Activated gamma-delta T cell (primary cell): ENCODE measurements around the gene EXOC3L1.

Experiments
- DNase-seq: peaks from one replicate; lab custom pipeline; 2025; lab: John Stamatoyannopoulos, UW
- total RNA-seq, 2 donors: gene quantifications; one replicate each; lab custom pipeline; 2026; lab: John Stamatoyannopoulos, UW

EXOC3L1 gene, protein sequence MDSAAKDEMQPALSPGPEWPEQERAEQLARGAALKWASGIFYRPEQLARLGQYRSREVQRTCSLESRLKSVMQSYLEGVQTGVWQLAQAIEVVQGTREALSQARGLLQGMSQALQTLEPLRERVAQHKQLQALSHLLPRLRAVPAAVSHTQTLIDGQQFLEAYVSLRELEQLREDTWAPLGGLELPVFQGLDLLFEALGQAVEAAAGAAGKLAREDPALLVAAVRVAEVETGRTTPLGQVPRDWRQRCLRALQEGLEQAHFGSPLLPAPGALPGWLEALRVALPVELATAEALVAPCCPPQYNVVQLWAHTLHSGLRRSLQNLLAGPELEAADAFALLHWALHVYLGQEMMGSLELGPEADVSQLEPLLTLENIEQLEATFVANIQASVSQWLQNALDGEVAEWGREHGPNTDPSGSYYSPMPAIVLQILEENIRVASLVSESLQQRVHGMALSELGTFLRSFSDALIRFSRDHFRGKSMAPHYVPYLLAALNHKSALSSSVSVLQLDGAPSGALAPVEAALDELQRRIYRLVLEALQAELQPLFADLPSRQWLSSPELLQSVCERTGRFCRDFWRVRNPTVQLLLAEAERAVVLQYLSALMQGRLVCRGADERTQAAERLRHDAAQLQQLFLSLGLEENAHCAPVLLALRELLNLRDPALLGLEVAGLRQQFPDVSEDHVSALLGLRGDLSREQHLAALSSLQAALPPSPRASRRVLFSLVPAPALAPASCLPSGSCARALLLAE
- total RNA-seq, result 0 to 0.09 reads per million in 2 donors

DNA sequence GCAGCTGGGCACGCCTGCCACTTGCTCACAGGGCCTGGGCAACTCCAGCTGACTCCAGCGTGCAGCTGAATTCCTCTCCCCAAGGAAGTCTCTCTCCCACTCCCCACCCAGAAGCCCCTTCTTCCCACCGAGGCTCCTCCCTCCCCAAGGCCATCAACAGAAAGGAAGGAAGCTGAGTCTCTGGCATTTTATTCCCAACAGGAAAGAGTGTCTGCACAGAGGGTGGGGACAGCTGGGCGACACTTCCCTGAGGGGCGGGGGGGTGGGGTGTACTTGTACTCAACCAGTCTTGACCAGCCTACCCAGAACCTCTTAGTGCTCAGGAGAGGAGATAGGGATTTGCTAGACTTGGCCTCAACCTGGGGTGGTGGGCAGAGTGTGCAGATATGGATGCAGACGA, at the start of gene EXOC3L1:
TSS of gene EXOC3L1 (minus strand) at position 96 of the 400 bp plus-strand sequence. CDS start 460 bp downstream, outside the sequence.
- DNase-seq, result no peak

DNA sequence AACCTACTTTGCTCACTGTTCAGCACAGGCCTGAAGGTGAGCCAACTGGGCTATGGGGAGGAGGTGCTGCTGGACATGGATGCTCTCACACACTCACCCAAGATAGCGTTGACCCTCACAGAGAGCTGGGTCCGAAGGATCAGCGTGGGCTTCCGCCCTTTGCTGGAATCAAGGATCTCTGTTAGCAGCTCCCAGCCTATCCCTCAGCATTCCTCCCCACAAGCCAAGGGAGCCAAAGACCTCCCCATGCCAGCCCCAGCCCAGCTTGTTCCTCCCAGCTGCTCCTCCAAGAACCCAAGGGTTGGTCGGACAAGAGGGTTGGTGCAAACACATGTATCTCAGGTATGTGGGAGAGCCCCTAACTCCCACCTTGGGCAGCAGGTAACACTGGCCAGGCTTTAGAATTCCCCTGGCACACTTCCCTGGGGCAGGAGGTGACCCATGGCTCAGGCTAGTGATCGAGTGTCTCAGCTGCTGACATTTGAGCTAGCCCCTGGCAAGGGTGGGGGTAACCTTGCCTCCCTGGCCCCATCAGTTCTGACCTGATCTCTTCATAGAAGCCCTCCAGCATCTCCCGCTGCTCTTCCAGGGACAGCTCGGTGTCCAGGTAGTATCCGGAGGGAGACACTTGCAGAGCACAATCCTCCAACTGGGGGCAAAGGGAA, 49.0 kb upstream of the EXOC3L1 start:
- no peak for DNase-seq

DNA sequence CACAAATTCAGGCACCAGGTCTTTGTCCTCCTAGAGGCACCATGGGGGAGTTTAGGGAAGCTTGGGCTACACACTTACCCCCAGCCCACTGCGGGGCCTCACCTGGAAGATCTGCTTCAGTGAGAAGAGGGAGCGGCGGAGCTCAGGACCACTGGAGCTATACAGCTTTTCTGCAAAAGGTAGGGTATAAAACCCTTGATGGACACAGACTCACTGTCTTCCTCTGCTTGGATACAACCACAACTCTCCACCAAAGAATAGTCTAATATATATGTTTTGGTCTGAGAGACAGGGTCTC, 48.3 kb upstream of the EXOC3L1 start:
- DNase-seq, result no peak

DNA sequence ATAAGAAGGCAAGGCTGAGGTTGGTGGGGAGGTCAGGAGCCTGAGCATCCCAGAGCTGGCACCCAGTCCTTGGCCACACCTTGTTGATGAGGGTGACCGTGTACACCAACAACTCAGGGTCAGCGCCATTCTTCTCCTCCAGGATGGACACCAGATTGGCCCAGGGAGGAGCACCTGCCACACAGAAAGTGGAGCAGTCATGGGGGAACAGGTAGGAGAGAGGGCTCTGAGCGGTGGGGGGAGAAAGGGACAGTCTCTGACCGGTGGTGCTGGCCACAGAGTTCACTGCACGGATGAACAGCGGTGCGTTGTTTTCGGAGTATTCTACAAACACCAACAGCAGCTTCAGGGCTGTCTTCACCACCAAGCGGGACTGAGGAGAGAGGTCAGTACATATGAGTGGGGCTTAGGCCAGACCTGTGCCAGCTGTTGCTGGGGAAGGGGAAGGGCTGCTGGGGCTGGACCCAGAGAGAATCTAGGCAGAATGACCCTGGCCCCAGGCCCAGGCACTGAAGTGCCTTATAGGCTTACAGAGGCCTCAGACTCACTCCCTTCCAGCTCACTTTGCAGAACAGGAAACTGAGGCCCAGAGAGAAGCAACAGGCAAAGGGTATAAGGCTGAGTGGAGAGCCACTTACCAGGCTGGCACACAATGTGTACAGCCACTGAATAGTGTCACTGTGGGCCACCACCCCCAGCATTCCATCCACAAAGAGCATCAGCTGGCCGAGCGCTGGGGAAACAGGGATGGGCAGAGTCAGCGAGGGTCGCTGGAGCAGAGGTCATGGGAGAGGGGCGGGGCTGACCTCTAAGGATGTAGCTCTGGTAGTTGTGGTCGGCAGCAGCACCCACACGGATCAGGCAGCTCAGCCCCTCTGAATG, 47.7 kb upstream of the EXOC3L1 start:
- DNase-seq, result no peak

DNA sequence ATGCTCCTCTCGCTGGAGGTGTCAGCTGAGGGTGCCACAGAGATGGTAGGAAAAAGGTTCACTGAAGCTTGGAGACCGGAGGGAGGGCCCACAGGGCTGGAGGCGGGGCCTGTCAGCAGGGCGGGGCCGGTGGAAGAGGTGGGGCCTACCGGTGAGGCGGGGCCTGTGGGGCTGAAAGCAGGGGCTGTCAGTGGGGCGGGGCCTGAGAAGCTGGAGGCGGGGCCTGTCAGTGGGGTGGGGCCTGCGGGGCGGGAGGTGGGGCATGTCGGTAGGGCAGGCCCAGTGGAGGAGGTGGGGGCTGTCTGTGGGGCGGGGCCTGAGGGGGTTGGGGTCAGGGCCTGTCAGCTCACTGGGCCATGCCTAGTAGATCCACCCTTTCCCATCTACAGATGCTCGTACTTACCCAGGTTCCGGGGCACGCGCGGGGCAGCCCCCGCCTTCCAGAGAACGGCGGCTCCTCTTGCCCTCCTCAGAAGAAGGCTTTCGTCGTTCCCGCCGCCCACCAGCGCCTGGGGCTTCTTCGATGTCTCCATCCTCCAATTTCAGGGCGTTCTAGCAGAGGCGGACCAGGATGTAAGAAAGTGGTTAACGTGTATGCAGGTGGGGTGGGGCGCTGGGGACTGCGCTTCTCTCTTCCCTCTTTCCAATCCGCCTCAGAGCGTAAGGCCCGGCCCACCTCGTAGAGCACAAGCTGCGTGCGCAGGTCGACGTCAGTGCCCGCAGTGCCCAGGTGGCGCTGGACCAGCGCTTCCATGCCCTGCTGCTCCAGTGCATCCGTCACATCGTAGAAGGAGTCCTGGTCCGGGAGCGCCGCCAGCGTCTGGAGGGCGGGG, 46.8 kb upstream of the EXOC3L1 start:
- peak; percentile 46 for DNase-seq

DNA sequence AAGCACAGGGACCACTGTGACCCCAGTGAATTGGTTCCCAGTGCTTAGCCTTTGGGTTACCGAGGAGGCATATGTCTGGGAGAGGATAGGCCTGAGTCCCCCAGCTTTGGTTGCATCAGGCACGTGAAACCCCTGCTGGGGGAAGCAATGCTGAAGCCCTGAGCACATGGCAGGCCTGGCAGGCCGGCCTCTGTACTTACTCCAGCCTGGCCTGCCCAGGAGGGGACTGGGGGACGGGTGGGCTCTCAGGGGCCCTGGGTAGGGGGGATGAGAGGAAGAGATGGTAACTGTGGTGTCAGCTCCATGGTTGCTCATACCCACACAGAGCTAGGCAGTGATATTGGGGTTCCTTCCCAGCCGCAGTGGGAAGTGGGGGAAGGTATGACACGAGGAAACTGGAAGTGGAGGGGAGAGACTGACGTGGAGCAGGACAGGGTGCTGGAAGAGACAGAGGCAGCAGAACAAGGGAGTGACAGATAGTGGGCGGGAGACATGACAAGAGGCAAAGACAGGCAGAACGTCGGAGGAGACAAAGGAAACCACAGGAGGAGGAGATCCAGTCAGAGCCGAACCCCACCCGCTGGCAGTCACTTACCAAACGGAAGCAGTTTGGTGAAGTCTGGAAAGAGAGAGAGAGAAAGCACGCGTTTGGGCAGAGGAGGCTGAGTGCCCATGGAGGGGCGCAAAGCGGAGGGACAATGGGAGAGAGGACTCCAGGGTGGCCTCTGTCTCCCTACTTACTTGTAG, 46.1 kb upstream of the EXOC3L1 start:
- no peak for DNase-seq

DNA sequence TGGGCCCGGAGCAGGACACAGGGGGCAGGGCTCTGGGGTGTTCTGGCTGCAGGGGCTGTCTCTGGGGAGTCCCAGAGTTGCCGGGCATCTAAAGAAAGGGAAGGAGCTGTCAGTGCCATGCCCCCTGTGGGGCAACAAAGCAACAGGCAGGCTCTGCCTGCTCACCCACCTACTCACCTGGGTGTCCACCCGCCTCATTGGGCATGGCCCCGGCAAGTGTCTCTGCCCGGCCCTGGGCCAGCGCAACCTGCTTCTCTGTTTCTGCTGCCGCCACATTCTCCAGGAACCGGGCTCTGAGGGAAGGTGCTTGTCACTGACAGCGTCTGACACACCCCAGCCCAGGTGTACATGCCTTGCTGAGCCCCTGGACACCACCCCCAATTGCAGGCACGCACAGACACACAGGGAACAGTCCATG, 44.3 kb upstream of the EXOC3L1 start:
- no peak for DNase-seq

DNA sequence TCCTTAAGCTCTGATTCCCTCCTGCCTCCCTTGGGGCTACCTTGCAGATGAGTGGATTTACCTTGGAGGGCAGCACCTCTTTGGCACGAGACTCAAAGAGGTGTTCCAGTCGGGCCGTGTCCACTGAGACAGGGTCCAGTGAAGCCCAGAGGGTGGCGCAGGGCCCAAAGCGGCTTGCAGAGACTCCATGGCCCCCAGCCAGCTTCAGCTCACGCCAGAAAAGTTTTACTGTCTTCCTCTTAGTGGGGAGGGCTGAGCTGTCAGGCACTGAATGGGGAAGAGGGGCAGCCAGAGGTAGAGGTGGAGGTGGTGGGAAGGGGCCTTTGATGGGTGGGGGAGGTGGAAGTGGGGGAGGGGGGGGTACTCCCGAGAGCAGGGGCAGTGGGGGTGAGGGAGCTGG, 43.7 kb upstream of the EXOC3L1 start:
- no peak for DNase-seq

DNA sequence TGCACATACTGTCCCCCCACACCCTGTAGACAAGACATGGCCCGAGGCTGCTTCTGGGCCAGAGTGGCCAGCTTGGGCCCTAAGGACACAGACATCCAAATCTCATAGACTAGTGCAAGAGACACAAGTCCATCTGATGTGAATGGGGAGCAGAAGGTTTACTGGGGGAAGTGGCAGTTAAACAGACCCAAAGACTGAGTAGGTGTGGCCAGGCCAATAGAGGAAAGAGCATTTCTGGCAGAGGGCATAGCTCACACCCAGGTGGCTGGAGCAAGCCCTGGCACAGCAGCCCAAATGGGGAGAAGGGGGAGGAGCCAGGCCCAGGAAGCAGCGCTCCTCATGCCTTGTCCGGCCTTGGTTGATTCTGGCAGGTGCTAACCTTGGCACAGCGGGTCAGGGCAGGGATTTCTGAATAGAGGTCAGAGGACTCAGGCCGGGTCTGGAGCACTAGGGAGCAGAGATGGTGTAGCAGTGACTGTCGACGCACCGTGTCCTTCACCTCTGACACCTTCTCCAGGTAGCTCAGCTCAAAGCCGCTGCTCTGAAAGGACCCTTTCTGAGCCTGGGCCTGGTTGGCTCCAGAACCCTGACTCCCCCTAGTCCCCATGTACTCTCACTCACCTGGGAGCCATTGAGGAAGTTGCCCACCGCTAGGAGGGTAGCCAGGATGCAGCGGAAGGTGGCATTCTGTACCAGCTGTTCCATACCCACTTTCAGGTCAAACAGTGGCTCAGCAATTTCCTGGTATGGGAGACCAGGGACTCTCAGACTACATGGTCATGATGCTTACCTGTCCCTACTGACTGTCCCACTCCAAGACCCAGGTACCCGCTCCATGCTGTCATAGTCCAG, 41.1 kb upstream of the EXOC3L1 start:
- DNase-seq, result no peak

DNA sequence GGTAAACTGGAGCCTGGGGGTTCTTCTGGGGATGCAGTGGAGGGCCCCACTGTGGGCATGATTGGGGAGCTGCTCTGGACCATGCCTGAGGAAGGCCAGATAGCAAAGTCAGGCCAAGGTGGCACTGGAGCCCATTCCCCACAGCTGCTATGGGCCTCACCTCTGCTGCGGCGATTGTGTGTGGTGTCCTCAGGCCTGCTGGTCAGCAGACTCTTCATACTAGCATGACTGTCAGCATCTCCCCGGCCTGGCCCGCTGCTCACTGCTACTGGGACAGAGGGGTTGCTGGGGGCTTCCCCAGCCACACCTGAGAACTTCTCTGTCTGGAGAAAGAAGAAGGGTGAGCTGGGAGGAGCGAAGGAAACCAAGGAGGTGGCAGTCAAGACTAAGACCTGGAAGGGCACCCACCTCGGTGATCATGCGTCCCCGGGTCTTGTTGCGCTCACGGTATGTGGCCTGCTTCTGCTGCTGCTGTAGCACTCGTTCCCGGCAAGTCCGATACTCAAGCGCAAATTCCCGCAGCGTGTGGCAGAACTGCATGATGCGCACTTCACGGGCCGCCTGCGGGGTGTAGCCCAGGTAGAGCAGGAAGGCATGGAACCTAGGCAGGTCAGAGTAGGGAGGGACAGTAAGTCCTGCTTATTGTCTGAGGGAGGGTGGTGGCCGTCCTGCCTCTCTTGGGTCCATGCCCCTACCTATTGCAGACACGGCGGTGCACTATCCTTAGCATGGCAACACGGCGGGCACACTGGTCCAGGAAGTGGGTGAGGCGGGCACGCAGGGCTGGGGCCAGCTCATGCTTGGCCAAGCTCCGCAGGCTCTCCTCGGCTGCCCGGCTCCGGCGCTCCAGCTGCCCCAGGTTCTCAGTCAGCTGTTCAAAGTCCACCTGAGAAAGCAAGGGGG, 40.2 kb upstream of the EXOC3L1 start:
- no peak for DNase-seq

DNA sequence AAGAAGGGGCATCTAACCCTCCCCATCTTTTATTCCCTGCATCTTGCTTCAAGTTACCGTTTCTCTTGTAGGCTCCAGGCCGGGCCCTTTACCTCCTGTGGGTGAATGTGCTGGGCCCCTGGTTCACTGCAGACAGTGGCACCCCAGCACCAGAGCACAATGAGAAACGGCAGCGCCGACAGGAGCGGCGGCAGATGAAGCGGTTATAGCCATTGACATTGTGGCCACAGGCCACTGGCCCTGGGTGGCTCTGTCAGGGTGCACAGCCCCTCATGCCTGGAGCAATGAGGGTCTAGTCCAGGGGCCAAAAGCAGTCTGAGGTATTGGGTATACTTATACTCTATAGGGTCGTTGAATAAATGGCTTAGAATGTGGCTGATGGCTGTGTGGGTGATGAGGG, 39.0 kb upstream of the EXOC3L1 start:
- DNase-seq, result no peak

DNA sequence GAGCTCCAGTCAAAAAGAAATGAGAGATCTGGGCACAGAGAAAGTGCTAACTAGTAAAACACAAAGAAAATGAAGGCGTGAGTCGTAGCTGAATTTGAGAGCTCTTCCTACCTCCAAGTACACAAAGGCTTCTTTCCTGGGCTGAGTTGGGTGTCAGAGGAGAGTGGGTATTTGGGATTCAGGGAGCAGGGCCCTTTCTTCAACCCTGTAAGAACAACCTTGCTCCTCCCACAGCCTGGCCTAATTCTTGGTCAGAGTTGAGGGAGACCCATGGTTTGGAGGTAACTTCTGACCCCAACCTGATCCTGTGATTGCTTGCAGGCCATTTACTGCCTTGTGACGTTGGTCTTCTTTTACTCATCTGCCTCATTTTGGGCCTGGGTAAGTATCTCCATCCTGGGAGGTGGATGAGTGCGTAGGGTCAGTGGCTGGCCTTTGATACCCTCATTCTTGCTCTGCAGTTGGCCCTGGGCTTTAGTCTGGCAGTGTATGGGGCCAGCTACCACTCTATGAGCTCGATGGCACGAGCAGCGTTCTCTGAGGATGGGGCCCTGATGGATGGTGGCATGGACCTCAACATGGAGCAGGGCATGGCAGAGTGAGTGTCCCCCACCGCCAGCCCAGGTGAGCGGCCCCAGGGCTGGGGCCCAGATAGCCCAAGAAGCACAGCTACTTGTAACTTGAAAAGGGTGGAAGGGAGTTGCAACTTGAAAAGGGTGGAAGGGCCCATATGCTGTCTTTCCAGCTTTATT, 38.3 kb upstream of the EXOC3L1 start:
- DNase-seq, result no peak

DNA sequence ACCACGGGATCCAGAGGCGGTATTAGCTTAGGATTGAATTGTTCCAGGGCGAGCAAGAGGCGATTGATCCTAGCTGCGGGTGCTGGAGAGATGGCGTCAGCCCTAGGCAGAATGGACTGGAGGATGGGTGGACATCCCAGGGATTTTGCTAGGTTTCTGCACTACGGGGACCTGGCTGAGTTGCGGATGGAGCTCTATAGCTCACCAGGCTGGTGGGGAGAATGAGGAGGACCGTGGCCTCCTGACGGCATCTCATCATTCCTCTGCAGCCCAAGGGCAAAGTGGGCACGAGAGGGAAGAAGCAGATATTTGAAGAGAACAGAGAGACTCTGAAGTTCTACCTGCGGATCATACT, 37.6 kb upstream of the EXOC3L1 start:
- no peak for DNase-seq

DNA sequence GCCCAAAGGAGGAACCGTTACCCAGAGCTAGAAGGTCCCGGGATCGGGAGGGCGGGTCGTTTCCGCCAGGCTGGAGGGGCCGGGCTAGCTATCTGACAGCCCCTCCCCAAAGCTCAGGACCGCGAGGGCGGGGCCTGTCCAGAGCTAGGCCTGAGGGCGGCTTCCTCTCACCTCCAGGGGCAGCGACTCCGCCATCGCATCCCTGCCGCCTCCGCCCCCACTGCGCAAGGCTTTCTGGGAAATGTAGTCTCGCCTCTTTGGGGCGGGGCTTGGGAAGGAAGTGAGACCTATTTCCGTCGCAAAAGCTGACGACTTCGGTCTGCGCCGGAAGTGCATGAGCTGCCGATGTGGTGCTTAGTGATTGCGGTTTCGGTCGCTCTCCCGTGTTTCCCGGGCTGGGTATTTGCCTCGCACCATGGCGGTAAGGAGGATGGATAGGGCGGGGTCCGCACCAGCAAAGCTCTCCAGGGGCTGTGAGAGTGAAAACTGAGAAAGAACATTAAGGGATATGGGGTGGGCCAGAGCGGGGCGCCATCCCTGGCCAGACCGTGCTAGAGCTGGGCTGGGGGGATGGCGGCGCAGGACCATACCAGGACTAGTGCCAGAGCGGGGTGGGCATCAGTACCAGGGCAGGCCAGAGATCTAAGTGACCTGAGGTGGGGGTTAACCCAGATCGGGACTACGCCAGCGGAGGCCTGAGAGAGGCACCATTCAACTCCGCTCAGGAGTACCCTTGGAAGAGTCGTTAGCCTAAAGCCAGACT, 37.0 kb upstream of the EXOC3L1 start, which contains the start of gene TMEM208:
TSS of gene TMEM208 (plus strand) at position 327 of the 763 bp plus-strand sequence. CDS start at position 416, 89 bp downstream.
- DNase-seq, result peak; percentile 80

DNA sequence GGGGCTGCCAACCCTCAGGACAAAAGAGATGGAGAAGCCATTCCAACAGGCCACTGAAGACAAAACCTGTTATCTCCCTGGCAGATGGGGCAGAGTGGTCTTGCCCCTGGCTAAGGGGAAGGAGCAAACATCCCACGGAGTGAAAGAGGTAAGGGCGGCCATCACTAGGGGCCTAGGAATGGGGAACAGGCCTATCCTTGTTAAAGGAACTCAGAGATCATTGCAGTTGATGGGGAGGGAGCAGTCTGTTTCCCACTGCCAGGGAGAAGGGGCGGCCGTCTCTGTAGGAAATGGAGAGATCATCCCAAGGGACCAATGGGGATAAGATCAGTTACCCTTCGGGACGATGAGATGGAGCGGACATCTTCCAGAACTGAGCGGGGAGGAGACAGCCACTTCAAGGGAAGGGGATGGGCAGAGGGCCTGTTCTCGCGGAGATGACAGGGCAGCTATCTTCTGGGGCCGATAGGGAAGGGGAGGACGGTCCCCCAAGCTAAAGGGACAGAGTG, 36.4 kb upstream of the EXOC3L1 start:
- no peak for DNase-seq

DNA sequence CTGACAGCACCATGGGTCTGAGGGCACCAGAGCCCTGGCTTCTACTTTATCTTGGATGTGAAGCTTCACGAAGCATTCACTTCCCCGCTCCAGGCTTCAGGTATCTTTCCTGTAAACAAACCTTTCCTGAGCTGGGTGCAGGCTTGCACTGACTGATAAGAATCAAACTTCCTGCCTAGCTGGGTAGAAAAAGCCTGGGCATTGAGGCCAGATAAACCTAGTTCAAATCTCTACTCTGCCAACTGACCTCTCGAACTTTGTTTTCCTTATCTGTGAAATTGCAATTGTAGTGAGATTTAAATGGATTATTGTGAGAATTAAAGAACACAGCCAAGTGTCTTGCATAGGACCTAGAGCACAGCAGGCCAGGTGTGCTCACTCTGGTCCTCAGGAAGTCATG, 34.1 kb upstream of the EXOC3L1 start:
- DNase-seq, result no peak
